SH-SY5Y (cell line): ENCODE measurements around the gene CYP2A13.

Experiments
- GATA2 ChIP-seq: IDR thresholded peaks from 2 replicates; pipeline ENCODE4 v1.6.1; 2011; ENCODE audit warnings: mild to moderate bottlenecking, low read depth, low read length
- GATA3 ChIP-seq: IDR thresholded peaks from 2 replicates; pipeline ENCODE4 v1.6.1; 2011; ENCODE audit warnings: low read depth, mild to moderate bottlenecking, low read length, moderate library complexity

The CYP2A13 gene

DNA sequence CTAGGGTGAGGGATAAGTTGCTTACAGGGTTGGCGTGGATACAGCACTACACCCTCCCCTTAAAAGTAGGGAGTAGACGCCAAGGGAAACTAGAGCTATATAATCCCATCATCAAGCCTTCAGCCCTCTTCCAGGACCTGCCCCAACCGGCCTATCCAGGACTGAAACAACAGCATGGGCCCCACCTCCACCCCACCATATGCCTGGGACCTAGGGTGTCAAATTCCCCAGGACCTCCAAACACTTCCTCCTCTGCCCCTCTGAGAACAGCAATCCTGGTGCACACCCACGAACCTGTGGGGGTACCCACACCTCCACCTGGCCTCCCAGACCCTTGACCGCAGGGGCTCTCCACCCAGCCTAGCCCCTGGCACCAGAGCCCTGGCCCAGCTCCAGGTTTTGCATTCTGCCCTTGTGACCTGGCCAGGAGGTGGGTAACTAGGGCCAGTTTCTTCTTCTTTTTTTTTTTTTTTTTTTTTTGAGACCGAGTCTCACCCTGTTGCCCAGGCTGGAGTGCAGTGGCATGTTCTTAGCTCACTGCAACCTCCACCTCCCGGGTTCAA is 24.6 kb downstream of the CYP2A13 start:
- TF ChIP-seq GATA2 (no peak), GATA3 (no peak)

DNA sequence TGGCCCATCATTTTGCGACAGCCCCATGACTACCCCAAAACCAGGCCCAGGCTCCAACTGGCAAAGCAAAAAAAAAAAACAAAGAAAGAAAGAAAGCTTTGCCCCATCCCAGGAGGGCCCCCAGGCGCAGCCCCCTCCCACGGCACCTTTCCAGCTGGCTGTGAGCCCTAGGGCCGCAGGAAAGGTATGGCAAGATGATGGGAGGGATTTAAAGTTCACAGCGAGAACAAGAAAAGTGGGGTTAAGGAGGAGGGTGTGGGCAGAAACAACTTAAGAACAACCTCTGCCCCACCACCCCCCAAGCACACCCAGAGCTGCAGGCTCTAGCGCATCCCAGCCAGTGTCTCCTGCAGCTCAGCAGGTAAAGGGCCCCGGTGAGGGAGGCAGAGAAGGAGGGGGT is 25.9 kb downstream of the CYP2A13 start, which contains the start of gene CYP2F1:
Gene CYP2F1, plus strand, starts transcription at position 301 of the 400 bp plus-strand sequence. CDS start 1,757 bp downstream, outside the sequence.
- no peak for TF ChIP-seq GATA2
- no peak for TF ChIP-seq GATA3

DNA sequence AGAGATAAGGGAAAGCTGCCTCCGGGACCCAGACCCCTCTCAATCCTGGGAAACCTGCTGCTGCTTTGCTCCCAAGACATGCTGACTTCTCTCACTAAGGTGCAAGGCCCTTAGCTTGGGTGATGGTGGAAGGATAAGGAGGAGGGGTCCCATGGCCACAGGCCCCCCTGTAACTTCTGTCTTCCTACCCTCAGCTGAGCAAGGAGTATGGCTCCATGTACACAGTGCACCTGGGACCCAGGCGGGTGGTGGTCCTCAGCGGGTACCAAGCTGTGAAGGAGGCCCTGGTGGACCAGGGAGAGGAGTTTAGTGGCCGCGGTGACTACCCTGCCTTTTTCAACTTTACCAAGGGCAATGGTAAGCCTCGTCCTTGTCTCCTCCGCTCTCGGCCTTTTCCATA is 28.0 kb downstream of the CYP2A13 start:
- no peak for TF ChIP-seq GATA3

DNA sequence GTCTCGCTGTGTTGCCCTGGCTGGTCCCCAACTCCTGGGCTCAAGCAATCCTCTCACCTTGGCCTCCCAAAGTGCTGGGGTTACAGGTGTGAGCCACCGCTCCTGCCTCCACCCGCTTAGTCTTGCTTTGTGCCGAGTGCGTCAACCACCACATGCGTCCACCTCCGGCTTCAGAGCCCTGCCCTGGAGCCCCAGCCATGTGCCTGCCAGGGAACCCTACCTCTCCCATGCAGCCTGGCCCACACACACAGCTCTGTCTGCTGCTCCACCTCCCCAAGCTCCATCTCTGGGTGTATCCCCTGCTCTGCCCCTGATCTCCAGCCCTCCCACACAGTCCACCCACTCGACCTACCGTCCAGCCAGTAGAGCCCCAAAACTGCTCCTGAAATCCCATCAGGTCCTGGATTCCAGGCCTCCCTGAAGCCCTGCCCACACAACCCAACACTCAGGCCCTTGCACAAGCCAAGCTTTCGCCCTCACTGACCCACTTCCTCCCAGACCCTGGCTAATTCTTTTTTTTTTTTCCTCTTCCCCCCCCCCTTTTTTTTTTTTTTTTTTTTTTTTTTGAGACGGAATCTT is 35.6 kb downstream of the CYP2A13 start:
- TF ChIP-seq GATA2 (no peak), GATA3 (no peak)

DNA sequence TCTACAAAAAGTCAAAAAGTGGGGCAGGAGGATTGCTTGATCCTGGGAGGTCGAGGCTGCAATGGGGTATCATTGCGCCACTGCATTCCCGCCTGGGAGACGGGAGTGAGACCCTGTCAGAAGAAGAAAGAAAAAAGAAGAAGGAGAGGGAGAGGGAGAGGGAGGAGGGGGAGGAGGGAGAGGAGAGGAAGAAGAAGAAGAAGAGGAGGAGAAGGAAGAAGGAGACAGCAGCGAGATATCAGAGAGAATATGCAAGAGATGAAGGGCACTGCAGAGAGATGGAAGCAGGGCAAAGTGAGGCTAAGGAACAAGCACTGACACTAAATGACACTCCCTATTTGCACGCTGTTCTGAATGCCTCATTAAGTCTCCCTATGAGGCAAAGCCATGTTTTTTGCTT is 40.4 kb downstream of the CYP2A13 start:
- TF ChIP-seq GATA3, result no peak
- TF ChIP-seq GATA2, result no peak

DNA sequence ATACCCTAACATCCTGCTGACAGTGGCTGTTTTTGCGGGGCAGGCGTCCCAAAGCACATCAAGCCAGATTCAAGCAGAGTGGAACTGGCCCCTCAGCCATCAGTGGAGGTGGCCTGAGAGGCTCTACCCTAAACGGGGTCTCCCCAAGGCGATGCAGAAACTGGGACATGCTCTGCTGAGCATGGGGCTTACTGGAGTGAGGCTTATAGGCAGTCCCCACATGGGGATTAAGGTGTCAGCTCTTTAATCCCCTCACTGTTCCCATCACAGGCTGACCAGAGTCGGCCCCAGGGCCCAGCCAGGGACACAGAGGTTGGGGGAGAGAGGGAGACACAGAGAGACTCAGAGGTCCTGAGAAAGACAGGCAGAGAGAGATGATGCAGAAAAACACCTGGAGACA is 42.9 kb downstream of the CYP2A13 start:
- TF ChIP-seq GATA2 (no peak), GATA3 (no peak)

DNA sequence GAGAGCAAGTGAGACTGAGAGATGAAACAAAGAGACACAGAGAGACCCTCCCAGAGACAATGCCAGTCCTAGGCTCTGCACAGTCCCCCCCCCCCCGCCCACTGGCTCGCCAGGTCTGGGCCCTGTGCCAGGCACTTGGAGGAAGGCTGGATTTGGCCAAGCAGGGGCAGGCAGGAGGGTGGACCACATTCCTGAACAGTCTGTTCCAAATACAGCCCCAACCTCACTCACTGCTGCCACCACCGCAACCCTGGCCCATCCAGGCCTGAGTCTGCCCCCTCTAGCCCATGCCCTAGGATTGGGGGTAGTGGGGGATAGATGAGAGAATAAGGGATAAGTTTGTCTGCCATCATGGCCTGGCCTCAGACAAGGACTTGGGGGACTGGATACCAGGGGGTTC is 45.0 kb downstream of the CYP2A13 start:
- TF ChIP-seq GATA2, result no peak
- no peak for TF ChIP-seq GATA3

DNA sequence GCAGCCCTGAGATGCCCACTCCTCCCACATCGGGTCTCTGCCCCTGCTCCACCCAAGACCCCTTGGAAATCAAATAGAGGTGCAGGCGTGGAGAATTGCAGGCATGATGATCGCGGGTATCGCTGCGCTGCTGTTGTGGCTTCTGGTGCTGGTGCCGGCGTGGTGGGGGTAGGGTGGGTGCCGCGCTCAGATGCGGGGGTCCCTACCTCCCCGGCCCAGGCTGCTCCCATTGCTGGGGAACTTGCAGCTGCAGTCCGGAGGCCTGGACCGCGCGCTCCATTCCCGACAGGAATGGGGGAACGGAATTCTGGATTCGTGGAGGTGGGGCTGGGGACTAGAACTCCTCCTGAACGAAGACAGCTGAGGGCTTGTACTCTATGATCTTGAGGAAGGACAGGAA is 46.4 kb downstream of the CYP2A13 start:
- TF ChIP-seq GATA2, result no peak
- TF ChIP-seq GATA3, result no peak

DNA sequence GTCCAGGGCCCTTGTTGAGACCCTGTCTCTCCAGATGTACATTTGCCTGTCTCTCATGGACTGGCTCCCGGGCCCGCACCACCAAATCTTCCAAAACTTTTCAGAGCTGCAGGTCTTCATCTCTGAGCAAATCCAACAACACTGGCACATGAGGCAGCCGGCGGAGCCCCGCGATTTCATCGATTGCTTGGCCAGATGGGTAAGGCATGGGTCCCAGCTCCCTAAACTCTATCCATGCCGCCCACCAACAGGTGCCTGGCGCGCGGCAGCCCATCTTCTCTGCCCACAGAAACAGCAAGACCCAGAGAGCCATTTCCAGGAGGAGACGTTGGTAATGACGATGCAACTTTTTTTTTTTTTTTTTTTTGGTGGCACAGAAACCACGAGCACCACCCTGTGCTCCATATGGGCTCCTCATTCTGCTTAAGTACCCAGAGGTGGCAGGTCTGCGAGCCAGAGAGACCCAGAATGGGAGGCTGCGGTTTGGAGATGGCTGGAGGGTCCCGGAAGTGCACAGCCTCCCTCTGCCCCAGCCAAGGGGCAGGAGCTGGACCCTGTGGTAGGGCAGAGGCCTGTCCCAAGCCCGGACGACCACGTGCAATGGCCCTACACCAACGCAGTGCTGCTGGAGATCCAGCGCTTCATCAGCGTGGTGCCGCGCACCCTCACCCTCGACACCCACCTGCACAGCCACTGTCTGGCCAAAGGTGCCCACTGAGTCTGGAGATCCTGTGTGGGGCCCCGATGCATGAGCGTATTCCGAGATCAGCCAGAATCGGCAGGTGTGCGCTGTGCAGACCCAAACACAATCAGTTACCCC is 48.6 kb downstream of the CYP2A13 start:
- no peak for TF ChIP-seq GATA2
- TF ChIP-seq GATA3, result no peak

DNA sequence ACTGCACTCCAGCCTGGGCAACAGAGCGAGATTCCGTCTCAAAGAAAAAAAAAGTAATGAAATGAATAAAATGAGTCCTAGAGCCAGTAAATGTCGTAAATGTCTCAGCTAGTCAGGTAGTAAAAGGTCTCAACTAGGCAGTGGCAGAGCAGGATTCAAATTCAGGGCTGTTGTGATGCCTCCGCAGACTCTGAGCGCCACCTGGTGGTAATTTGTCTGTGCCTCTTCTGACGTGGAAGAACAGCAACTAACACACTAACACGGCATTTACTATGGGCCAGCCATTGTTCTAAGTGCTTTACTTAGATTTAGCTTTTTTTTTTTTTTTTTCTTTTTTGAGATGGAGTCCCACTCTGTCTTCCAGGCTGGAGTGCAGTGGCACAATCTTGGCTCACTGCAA is 56.2 kb downstream of the CYP2A13 start:
- no peak for TF ChIP-seq GATA3
- no peak for TF ChIP-seq GATA2
